Amygdala (tissue), 56 donors: Measurements from ENCODE around the gene FARSA.
"Not testable (repeated sequence)": the region's sequence is repeated elsewhere in the genome, so short reads cannot be mapped to it uniquely, and the experiment has no call there.

Source experiments
- DNase-seq, 56 donors: peaks; one replicate each; lab custom pipeline; 2025; lab: John Stamatoyannopoulos, UW

FARSA gene

GRCh38 chr19:12933287-12934072 lies at the start of gene FARSA:
Gene FARSA, minus strand, starts transcription at chr19:12933711. Its CDS starts 15 bp downstream, at chr19:12933696.
- peak; percentile 38 to 98 (median 92) for DNase-seq

GRCh38 chr19:12983091-12983490 lies 49.6 kb upstream of the FARSA start:
- no peak for DNase-seq

- DNase-seq: no peak
Observed at GRCh38 chr19:12982648-12983047, 49.1 kb upstream of the FARSA start.

- DNase-seq: no peak
Observed at GRCh38 chr19:12979974-12980373, 46.5 kb upstream of the FARSA start.

DNA sequence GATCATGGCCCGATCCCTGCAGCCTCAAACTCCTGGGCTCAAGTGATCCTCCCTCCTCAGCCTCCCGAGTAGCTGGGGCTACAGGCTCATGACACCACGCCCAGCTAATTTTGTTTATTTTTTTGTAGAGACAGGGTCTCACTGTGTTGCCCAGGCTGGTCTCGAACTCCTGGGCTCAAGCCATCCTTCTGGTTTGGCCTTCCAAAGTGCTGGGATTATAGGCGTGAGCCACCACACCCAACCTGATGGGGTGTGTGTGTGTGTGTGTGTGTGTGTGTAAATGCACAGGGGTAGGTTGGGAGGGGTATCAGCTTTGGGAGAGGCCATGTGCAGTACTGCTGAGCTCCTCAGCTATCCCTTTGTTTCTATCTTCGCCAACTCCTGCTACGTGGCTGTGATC lies 42.6 kb upstream of the FARSA start:
- not testable (repeated sequence) for DNase-seq

DNA sequence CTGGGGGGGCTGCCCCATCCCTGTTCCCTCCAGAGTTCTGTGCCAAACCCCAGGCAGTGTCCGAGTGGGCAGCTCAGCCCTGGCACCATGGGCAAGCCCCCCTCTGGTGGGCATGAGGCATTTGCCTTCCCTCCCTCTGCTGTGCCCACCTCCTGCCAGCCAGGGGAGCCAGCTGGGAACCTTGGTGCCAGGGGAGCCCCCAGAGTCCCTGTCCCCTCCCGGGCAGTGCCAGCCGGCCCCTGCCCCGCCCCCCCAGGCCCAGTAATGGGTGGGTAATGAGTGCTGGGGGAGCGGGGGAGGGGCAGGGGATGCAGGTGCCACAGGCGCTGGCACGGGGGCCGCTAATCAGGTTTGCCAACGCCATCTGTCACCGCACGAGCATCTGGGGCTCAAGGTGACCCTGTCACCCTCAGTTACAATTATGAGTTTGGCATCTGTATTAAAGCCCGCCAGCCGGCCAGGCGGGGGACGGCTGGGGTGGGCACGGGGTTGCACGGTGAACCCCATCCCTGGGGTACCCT lies 41.8 kb upstream of the FARSA start:
- no peak for DNase-seq

- DNase-seq: no peak
Observed at GRCh38 chr19:12974301-12975220, 41.0 kb upstream of the FARSA start.

GRCh38 chr19:12973236-12973635 lies 39.7 kb upstream of the FARSA start:
- no peak for DNase-seq

DNA sequence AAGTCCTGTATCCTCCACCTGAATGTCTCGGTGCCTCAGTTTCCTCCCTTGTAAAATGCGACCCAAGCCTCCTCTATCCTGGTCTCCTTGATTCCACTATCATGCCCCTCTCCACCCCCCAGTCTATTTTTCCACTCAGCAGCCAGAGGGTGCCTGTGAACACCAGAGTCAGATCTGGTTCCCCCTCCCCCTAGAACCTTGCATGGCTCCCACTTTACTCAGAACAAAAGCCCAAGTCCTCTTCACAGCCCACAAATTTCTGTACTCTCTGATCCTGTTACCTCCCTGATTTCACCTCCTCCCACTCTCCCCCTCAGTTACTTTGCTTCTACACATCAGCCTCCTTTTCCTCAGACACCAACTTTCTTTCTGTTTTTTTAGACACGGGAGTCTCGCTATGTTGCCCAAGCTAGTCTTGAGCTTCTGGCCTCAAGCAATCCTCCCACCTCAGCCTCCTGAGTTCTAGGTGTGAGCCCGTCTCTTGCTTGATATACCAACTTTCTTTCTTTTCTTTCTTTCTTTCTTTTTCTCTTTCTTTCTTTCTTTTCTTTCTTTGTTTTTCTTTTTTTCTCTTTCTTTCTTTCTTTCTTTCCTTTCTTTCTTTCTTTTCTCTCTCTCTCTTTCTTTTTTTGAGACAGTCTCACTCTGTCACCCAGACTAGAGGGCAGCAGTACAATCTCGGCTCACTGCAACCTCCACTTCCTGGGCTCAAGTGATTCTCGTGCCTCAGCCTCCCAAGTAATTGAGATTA lies 36.7 kb upstream of the FARSA start:
- DNase-seq: no peak

- peak in 40 of 56 donors; percentile 5 to 77 (median 46) for DNase-seq
Observed at GRCh38 chr19:12969292-12969988, 35.9 kb upstream of the FARSA start, which contains the start of gene DAND5. Gene DAND5, plus strand, starts transcription at chr19:12969576. Its CDS starts 85 bp downstream, at chr19:12969661.

- no peak for DNase-seq
Observed at GRCh38 chr19:12967907-12968306, 34.4 kb upstream of the FARSA start.

GRCh38 chr19:12965812-12966135 lies 32.3 kb upstream of the FARSA start:
- DNase-seq: no peak

DNA sequence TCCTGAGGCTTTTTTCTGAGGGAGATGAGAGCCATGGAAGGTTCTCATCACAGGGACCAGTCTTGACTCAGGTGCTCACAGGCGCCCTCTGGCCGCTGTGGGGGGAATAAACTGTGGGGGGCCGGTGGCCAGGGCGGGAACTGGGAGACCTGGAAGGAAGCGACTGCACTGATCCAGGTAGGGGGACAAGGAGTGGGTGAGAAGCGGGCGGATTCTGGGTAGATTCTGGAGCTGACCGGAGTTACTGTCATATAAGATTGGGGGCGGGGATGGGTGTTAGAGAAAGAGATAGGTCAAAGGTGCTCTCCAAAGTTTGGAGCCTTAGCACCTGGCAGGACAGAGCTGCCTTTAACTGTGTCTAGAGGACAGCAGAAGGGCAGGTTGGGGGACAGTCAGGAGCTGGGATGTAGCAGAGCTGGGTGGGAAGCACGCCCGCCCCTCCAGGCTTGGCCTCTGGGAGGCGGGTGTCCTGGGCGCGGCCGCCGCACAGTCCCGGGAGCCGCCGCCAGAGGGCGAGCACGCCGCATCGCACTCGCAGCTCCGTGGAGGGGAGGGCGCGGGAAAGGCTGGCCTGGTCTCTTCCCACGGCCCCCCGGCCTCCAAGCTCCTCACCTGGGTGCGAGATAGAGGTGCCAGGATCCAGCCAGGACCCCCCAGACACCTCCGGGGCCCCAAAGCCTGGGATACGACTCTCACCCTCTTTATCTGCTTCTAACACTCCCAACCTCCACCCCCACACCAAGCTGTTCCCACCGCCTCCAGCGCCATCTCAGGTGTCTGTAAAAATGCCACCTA lies 31.7 kb upstream of the FARSA start:
- DNase-seq: peak in 50 of 56 donors; percentile 11 to 86 (median 56)

DNA sequence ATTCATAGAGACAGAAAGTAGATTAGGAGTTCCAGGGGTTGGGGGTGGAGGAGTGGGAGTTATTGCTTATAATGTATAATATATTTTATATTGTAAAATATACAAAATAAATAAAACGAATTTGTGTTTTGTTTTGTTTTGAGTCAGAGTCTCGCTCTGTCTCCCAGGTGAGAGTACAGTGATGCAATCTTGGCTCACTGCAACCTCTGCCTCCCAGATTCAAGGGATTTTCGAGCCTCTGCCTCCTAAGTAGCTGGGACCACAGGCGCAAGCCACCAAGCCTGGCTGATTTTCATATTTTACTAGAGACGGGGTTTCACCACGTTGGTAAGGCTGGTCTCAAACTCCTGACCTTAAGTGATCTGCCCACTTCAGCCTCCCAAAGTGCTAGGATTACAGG lies 26.0 kb upstream of the FARSA start:
- DNase-seq: no peak

DNA sequence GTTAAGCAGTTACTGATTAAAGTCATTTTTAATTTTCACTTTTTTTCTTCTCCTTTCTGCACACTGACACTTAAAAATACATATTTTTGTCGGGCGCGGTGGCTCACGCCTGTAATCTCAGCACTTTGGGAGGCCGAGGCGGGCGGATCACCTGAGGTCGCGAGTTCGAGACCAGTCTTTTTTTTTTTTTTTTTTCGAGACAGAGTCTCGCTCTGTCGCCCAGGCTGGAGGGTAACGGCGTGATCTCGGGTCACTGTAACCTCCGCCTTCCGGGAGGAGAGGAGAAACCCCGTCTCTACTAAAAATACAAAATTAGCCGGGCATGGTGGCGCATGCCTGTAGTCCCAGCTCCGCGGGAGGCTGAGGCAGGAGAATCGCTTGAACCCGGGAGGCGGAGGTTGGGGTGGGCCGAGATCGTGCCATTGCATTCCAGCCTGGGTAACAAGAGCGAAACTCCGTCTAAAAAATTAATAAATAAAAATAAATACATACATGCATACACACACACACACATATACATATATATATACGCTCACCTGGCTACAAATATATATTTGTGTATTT lies 24.0 kb upstream of the FARSA start:
- DNase-seq: not testable (repeated sequence)

- peak in 46 of 56 donors; percentile 11 to 73 (median 46) for DNase-seq
Observed at GRCh38 chr19:12956446-12957388, 23.2 kb upstream of the FARSA start, which contains the start of gene GADD45GIP1. Gene GADD45GIP1, minus strand, starts transcription at chr19:12957223. Its CDS starts 11 bp downstream, at chr19:12957212.

DNA sequence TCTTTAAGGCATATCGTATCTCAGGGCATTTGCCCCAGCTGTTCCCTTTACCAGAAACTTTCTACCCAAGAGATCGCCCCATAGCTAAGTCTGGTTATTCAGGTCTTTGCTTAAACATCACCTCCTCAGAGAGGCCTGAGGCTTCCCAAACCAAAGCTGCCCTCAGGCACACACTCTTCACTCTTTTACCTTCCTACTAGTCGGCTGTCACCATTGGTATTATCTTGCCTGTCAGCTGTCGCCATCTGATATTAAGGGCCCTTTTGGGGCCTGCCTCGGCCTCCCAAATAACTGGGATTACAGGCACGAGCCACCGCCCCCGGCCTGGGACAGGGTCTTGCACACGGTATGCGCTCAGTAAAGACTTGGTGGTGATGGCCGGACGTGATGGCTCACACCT lies 22.5 kb upstream of the FARSA start:
- DNase-seq: no peak
